Stimulated activated CD4-positive, alpha-beta T cell treated with anti-CD3 and anti-CD28 coated beads, Interleukin-15, amount 100 ng/mL, for 48 hours (primary cell): ENCODE data around the gene LMAN2.
"Not testable (repeated sequence)": the region's sequence is repeated elsewhere in the genome, so short reads cannot be mapped to it uniquely, and the experiment has no call there.

ENCODE experiments used
- DNase-seq, 2 donors: peaks; one replicate each; pipeline ENCODE4 v3.0.0-alpha.2; 2020; ENCODE audit warnings: low read depth in 2 of 2

LMAN2 gene

DNA sequence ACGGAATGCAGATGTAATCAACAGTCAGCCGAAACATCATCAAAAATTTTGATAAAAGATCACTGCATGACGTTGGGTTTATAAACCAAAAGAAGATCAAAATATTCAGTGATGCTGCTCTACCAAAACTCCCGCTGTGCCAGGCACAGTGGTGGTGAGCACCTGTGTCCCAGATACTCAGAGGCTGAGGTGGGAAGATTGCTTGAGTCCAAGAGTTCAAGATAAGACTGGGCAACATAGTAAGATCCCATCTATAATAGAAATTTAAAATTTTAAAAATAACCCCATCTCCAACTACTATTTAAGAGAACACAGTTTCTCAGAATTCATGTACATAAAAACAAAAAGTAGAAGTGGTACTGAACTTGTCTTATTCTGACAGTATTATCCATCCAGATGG, 3.8 kb downstream of the LMAN2 start:
- DNase-seq, result no peak

DNA sequence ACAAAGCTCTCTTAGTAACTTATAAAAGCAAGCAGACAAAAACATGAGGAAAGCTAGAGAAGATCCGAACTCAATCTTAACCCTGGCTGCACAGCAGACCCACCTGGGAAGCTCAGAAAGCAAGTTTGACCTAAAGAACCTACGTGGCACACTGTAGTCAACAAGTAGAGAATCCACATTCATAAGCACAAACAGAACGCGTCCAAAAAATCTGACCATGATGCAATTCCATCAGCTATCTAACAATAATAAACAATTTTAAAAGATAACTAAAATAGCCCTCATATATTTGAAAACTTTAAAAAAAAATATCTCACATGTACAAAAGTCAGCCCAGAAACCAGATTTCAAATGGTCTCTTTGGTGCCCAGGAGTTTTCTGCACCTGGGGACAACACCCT, 4.6 kb downstream of the LMAN2 start:
- no peak for DNase-seq

DNA sequence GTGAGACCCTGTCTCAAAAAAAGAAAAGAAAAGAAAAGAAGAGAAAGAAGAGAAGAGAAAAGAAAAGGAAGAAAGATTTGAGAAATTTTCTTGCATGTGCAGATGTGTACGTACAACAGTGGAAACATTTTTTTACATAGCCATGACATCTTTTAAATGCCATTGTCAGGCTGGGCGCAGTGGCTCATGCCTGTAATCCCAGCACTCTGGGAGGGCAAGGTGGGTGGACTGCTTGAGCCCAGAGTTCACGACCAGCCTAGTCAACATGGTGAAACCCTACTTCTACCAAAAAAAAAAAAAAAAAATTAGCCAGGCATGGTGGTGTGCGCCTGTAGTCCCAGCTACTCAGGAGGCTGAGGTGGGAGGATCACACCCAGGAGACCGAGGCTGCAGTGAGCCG, 6.6 kb downstream of the LMAN2 start:
- DNase-seq, result no peak

DNA sequence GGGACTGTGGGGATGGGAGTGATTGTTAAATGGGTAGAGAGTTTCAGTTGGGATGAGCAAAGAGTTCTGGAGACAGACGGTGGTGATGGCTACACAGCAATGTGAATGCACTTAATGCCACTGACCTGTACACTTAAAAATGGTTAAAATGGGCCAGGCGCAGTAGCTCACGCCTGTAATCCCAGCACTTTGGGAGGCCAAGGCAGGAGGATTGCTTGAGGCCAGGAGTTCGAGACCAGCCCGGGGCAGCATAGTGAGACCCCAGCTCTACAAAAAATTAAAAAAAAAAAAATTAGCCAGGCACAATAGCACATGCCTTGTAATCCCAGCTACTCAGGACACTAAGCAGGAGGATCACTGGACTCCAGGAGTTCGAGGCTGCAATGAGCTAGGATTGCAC, 7.7 kb downstream of the LMAN2 start:
- no peak for DNase-seq

DNA sequence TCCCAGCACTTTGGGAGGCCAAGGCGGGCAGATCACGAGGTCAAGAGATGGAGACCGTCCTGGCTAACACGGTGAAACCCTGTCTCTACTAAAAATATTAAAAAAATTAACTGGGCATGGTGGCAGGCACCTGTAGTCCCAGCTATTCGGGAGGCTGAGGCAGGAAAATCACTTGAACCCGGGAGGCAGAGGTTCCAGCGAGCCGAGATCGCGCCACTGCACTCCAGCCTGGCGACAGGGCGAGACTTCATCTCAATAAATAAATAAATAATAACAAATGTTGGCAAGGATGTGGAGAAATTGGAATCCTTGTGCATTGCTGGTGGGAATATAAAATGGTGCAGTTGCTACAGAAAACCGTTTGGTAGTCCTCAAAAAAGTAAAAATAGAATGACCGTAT, 8.5 kb downstream of the LMAN2 start:
- not testable (repeated sequence) for DNase-seq

DNA sequence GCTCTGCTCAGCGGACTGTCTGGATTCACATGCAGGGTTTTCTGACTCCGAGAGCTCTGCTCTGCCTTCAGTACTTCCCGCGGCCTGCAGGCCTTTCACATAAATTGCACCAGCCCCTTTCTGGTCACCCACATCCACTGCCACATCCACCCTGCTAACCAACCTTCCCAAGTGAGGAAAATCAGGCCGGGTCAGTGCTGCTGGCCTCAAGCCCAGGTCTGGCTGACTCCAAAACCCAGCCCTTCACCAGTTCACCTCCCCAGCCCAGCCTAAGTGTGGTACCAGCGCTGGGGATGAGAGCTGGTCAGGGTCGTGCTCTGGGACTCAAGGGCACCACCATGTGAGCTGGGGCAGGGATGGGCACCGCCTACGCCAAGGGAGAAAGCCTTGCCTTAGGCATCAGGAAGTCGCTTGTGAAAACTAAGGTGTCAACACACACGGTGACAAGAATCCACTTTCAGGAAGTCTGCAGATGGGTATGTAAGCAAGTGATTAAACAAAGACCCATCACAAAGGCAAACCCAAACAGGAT, 12.3 kb downstream of the LMAN2 start:
- no peak for DNase-seq

DNA sequence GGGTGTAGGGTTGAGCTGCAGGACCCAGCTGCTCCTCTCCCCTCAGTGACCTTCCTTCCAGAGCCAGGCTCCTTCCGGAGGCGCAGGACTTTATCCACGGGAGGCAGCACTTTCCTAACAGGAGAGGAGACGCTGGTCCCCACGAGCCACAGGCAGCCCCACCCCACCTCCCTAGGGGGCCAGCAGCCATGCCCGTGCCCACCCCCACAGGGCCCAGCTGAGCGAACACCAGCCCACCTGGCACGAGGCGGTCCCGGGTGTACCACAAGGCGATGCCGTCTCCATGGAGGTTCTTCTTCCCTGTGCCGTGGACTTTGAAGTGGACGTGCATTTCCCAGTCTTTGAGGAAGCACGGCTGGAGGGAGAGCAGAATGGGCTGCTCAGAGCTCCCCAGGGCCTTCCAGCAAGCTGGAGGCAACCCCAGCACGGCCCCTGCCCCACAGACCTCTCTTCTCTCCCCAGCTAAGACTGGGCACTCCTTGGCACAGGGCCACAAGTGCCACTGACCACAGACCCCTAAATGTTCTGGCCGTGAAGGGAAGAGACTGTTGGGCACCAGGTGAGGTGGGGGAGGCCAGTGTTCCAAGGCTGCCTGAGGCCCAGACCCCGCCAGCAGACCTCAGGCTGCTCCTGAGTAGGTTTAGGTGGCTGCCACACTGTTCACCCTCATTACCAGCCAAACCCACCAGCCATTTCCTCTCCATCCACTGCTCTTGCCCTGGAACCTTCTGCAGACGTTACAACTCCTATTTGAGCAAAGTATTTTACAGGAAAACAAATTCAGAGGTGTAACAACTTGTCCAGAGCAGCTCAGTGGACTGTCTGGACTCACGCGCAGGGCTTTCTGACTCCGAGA, 13.0 kb downstream of the LMAN2 start:
- no peak for DNase-seq

DNA sequence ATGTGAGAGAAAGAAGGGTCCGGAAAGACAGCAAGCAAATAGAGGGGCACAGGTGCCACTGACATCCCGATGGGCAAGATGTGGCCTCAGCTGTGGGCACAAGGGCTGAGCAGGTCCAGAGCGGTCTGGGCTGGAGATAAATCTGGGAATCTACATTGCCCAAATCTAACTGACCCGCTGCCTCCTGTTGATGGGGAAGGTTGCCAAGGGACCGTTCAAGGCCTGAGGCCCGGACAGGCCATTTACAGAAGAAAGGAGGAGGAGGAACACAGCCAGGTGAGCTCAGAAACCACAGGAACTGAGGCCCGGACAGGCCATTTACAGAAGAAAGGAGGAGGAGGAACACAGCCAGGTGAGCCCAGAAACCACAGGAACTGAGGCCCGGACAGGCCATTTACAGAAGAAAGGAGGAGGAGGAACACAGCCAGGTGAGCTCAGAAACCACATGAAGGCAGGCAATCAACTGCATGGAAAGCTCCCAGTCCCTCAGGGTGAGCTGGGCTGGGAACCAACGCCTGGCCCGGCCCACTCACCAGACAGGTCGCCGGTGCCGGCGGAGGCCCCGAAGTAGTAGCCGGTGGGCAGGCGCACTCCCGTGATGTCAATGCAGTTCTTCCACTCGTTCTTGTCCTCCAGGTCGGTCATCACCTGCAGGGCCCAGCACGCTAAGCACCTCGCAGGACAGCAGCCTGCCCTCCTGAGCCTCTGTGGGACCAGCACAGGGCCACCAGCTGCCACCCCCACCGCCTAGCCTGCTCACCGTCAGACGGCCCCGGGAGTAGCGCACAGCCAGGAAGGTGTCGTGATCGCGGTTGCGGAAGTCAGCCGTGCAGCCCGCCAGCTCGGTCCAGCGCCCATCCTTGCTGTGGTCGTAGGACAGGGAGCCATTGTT, 14.6 kb downstream of the LMAN2 start:
- no peak for DNase-seq

DNA sequence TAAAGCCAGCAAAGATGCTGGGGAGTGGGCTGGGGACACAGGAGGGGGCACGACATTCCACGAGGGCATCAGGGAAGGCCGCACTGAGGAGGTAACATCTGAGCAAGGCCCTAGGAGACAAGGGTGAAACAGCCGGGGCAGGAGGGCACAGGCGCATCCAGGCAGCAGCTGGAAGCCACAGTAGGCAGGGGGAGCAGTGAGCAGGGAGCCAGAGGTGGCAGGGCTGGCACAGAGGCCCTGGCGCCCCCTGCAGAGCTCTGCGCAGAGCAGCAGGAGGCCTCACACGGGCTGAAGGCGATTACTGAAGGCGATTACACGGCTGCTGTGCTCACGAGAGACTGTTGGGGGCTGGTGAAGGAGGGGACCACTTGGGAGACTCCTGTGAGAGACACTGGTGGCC, 15.4 kb downstream of the LMAN2 start:
- no peak for DNase-seq

DNA sequence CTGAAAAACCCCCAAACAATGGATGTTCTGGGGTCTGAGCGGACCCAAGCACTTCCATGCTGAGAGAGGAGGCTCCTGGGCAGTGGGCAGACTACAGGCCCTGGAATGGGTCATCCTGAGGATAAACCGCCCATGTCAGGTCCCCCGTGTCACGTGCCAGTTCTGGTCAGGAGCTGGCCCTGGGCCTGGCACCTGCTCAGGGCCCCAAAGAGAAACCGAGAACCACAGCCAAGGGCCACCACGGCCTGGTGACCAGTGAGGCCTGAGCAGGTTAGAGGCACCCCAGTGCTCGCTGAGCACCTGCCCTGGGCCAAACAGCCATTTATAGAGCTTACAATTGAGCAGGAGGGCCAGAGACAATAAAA, 15.8 kb downstream of the LMAN2 start:
- no peak for DNase-seq

DNA sequence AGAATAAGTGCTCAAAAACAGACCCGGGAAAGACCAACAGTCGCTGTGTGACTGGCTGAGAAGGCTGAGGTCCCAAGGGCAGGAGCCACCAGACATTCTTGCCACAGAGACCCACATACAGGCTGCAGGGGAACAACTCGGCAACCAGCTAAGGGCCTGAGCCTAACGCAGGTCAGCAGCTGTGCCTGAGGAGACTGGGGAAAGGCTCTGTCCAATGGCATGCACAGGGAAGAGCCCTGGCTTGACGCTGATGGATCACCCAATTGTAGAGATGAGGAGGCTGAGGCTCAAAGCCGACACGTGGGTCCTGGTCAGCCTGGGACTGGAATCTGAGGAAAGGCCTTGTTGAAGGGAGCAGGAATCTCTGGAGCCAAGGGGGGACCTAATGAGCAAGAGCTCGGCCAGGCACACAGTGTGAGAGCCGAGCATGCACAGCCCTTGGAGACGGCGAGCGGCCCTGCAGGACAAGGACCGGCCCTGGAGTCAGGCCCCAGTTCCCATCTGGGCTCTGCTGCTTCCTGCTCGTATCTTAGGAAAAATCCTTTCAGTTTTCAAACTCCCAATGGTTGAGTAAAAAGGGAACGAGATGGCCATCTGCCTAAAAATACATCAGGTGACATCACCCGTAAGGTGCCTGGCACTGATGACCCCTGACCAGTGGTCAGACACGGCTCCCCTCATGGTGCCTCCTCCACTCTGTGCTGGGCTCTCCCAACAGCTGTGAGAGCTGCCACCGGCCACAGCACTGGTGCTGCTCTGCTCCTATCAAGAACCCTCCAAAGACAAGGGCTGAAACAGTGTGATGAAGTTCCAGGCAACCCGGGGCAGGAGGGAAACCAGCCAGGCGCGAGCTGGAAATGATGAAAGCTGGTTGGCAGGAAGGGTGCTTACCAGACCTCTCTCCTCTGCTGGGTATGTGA, 16.4 kb downstream of the LMAN2 start:
- DNase-seq, result no peak

DNA sequence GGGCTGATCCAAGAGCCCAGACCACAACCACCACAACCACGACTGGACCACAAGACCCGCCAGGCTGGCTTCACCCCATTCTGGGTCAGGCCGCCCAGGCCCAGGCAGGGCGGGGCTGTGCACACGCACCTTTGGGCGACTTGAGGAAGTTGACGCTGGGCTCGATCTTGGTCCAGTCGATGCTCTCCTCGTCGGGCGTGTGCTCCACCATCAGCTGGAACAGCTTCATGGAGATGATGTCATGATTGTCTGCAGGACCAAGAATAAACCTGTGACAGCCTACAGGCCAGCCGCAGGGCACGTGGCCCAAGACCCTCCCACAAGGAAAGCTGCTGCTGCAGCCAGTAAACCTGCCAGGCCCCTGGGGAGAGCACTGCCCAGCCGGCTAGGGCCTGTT, 17.3 kb downstream of the LMAN2 start:
- DNase-seq, result no peak

DNA sequence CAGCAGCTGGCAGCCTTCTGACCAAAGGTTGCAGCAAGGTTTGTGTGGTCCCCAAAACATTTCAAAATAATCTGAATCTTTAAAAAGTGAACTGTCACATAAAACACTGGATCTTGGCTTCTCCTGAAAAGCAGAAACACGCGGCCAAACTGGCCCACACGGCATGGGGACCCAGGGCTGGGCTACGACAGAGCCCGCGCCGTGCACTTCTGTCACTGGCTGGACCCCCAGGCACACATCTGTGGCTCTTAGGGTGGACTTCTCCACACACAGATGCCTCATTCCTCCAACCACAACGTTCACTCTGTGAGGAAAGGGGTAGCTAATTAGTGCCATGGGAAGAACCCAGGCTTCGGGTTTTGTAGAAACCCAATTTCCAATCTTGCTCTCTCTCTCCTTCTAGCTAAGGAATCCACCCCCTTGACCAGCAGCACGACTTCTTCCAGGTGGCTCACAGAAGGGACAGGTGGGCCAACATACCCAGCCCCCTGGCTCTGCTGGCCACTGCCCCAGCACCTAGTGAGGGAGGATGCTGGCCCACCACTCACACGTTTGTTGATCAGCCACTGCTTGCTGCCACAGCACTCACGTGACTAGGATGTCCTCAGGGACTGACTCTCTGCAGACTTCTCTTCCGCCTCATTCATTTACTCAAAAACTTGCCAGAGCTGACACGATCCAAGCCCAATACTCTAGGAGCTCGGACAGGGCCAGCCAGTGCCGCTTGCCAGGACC, 17.9 kb downstream of the LMAN2 start:
- DNase-seq, result no peak

DNA sequence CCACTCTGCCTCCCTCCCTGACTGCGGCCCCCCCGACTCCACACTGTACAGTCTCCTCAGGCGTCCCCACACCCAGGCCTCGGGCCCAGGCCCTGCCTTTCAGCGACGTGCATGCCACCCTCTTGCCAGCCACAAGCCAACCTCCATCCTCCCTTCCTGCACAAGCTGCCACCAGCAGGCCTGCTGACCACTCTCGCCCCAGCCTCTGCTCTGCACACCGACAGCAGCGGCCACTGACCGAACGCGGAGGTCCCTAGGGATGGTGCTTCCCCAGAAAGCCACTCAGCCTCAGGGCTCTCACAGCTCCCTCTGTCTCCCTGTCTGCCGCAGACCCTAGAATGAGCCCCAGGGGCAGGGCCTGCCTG, 18.6 kb downstream of the LMAN2 start:
- DNase-seq, result no peak

DNA sequence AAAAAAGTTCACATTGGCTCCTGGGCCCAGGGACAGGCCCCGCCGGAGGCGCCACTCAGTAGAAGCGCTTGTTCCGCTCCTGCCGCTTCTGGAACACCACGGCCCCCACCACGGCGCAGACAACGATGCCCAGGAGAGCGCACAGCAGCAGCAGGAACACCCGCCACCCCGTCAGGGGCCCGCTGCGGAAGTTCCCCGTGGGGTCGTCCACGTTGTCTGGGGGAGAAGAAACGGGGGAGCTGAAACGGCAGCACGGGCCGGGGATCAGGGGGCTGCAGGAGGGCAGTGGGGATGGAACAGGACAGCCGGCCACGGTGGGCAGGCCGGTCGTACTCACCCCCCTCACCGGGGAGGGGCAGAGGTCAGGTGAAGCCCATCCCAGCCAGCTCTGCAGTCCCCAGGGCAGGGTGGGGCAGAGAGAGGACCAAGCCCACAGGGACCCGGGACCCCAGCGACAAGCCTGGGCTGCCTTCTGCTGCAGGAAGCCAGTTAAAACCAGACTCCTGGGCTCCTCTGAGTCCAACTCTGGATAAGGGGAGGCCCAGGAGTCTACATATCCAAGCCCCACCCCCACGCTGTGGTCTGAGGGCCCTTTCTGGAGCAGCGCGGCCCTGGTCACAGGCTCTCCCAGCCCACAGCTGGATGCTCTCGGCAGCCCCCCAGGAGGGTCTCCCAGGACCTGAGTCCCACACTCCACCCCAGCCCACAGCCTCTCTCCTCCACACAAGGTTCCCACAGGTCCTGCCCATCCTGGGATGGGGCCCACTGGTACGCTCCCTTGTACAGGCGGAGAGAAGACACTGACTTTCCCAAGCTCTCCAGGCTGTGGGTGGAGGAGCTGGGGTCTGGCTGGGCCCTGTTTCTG, 19.2 kb downstream of the LMAN2 start:
- no peak for DNase-seq

DNA sequence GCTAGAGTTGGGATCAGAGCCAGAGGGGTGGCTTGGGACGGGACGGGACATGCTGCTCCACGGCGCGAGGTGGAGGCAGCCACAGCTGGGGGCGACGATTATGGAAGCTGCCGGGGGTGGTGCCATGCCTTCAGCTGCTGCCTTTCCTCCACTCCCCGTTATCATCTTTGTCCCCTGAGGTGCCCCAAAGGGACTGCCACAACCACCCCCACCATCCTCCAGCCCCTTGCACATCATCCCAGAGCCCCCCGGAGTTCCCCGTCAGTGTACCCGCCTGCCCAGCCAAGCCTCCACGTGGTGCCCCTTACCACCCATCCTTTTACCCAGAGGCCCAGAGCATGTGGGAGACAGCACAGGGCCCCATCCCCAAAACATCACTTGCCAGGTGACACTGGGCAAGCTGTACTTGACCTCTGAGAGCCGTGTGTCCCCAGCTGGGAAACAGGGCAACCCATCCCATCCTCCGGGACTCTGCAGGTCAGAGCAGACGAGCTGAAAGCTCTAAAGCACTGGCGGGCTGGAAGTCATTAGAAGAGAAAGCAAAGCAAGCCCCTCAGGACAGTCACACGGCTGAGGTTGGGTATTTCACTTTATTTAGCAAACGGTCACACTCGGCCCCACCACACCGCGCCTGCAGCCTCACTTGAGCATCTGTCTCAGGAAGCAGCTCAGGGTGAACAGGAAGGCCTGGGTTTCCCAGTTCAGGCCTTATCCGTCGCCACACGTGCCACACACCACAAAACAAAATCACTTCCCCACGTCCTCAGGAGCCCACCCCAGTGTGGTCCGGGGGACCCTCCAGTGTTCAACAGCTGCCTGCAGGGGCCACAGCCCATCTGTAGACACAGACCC, 20.3 kb downstream of the LMAN2 start:
- no peak for DNase-seq

DNA sequence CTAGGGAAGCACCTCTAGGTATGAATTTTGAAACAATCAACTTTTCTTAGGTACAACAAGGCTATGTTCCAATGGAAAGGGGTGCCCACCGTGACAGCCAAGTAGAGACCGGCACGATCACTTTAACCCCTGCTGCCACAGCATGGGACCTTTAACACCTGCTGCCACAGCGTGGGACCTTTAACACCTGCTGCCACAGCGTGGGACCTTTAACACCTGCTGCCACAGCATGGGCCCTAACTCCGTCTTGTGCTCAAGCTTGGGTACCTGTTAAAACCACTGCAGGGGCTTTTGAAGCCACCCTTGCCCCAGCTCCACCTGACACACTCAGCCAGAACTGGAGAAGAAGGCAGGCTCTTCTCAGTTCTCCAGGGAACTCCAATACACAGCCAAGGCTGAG, 21.6 kb downstream of the LMAN2 start:
- DNase-seq, result no peak

DNA sequence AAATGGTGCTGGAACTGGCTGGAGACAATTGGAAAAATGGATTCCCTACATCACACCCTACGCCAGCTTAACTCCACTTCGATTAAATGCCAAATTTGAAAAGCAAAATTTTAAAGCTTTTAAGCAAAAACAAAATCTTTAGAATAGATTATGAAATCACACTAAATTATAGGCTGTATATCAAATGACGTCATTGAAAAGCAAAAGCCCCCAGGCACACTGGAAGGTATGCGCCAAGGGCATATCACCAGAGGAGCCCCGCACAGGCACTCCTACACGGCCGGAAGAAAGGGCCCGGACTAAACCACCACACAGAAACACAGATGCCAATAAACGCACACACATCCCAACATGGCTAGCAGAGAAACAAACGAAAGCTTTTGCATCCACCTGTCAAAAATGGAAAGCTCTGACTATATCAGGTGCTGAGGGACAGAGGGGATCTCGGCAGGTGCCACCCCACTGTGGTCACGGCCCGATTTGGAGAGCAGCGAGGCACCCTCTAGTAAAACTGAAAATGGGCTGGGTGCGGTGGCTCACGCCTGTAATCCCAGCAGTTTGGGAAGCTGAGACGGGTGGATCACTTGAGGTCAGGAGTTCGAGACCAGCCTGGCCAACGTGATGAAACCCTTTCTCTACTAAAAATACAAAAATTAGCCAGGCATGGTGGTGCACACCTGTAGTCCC, 22.8 kb downstream of the LMAN2 start:
- no peak for DNase-seq
